KMS-11 (cell line): ENCODE data around the gene PKDCC.
"Not testable (repeated sequence)": the region's sequence is repeated elsewhere in the genome, so short reads cannot be mapped to it uniquely, and the experiment has no call there.

Experiments used
- H2AFZ ChIP-seq: fragments of 200-600 bp; sonication (generic); 2 replicates; pipeline ENCODE4 v1.6.1; 2016; ENCODE audit warnings: antibody characterized with exemption, mixed run types, low read depth
- H3K27ac ChIP-seq: fragments of 200-600 bp; sonication (generic); 2 replicates; pipeline ENCODE4 v1.6.1; 2016; ENCODE audit warnings: mild to moderate bottlenecking, mixed run types
- H3K27me3 ChIP-seq: fragments of 200-600 bp; sonication (generic); 2 replicates; pipeline ENCODE4 v1.6.1; 2017; ENCODE audit warnings: mild to moderate bottlenecking, low read depth, mixed run types, moderate library complexity; ENCODE audit not compliant: insufficient read depth
- H3K36me3 ChIP-seq: fragments of 200-600 bp; sonication (generic); 2 replicates; pipeline ENCODE4 v1.6.1; 2017; ENCODE audit warnings: mild to moderate bottlenecking, mixed run types; ENCODE audit not compliant: insufficient read depth
- H3K4me1 ChIP-seq: fragments of 200-600 bp; sonication (generic); 2 replicates; pipeline ENCODE4 v1.6.1; 2016; ENCODE audit warnings: mild to moderate bottlenecking, low read depth, mixed run types; ENCODE audit not compliant: poor library complexity, severe bottlenecking
- H3K4me2 ChIP-seq: fragments of 200-600 bp; sonication (generic); 2 replicates; pipeline ENCODE4 v1.7.0; 2016; ENCODE audit warnings: mild to moderate bottlenecking, mixed run types
- H3K4me3 ChIP-seq: fragments of 200-600 bp; sonication (generic); IDR thresholded peaks from 2 replicates; pipeline ENCODE4 v1.6.1; 2017; ENCODE audit warnings: low read depth, low read length, mixed read lengths; ENCODE audit not compliant: insufficient read depth
- H3K79me2 ChIP-seq: fragments of 200-600 bp; sonication (generic); 2 replicates; pipeline ENCODE4 v1.6.1; 2016; ENCODE audit warnings: low read depth, mixed run types; ENCODE audit not compliant: insufficient read depth
- H3K9ac ChIP-seq: fragments of 200-600 bp; sonication (generic); 2 replicates; pipeline ENCODE4 v1.6.1; 2016; ENCODE audit warnings: mild to moderate bottlenecking, mixed run types
- H4K20me1 ChIP-seq: fragments of 200-600 bp; sonication (generic); 2 replicates; pipeline ENCODE4 v1.6.1; 2016; ENCODE audit warnings: mild to moderate bottlenecking, mixed run types; ENCODE audit not compliant: insufficient read depth
- TF ChIP-seq, protein P1 (sequence below): fragments of 200-600 bp; sonication (generic); conservative IDR thresholded peaks from 2 replicates; pipeline ENCODE4 v1.6.1; 2017; ENCODE audit warnings: low read depth, mild to moderate bottlenecking, antibody characterized with exemption, low read length, moderate library complexity, mixed read lengths

PKDCC gene

DNA sequence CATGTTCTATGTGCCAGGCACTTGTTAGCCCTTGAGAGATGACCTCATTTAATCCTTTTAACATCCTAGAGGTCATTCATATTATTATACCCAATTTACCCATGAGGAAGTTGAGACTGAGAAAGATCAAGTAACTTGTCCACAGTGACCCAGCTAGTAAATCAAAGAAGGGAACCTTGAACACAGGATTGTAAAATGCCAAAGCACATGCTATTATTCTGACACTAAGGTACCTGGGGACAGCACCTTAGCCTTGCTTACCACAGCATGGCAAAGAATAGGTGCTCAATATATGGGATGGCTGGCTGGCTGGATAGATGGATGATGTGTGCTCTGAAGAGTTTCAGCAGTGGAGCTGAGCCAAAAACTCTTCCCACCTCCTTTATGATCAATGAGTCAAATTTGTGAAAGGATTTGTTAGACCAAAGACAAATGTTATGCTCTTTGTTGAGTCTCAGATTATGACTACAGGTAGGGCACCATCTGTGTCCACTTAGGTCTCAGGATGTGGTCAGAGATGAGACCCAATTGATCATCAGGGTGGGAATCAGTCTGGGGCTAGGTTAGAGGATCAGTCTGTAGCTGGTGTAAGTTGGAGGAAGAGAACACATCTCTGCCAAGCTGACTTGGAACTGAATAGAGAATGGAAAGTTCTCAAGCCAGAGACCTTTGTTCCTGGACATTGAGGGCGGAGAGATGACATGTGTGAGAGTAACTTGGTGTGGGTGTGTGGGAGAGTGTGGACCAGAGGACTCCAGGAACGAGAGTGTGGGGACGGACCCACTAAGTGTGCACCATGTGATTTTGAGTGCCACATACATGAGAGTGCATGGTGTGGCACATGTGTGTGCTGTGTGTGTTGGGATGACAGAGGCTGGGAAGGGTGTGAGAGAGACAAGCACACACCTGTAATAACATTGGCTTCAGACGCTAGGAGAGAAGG is 16.3 kb upstream of the PKDCC start:
- no peaks in the 10 kb centered on the region for H4K20me1 ChIP-seq
- H3K27ac ChIP-seq = no peak overlapping the region
- TF ChIP-seq, protein P1, sequence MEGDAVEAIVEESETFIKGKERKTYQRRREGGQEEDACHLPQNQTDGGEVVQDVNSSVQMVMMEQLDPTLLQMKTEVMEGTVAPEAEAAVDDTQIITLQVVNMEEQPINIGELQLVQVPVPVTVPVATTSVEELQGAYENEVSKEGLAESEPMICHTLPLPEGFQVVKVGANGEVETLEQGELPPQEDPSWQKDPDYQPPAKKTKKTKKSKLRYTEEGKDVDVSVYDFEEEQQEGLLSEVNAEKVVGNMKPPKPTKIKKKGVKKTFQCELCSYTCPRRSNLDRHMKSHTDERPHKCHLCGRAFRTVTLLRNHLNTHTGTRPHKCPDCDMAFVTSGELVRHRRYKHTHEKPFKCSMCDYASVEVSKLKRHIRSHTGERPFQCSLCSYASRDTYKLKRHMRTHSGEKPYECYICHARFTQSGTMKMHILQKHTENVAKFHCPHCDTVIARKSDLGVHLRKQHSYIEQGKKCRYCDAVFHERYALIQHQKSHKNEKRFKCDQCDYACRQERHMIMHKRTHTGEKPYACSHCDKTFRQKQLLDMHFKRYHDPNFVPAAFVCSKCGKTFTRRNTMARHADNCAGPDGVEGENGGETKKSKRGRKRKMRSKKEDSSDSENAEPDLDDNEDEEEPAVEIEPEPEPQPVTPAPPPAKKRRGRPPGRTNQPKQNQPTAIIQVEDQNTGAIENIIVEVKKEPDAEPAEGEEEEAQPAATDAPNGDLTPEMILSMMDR = no peak
- H3K9ac ChIP-seq = no peak overlapping the region
- H2AFZ ChIP-seq = no peak overlapping the region
- no peaks in the 10 kb centered on the region for H3K4me1 ChIP-seq
- H3K36me3 ChIP-seq = no peaks in the 10 kb centered on the region
- H3K79me2 ChIP-seq = no peaks in the 10 kb centered on the region
- no peaks in the 10 kb centered on the region for H3K27me3 ChIP-seq
- no peak overlapping the region for H3K4me3 ChIP-seq
- no peak overlapping the region for H3K4me2 ChIP-seq

DNA sequence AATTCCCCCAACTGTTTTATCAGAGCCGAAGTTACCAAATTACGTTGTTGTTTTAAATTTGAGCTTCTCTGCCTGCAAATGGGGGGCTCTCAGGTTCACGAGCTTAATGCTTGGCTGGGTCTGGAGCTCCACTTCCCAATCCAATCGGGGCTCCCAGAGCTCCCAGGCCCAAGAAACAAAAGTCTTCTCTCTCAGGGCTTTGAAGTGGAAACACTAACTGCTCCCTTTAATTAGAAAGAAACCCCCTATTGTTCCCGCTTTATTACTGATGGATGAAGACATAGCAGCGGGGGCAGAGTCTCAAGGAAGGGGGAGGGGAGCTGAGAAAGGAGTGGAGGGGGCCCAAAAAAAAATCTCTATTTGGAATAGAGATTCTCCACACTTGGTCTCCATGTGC is 15.6 kb upstream of the PKDCC start:
- Histone ChIP-seq H3K27me3 (no peaks in the 10 kb centered on the region), H3K79me2 (no peaks in the 10 kb centered on the region), H2AFZ (no peak overlapping the region), H3K9ac (no peak overlapping the region), H3K27ac (no peak overlapping the region), H3K4me1 (no peaks in the 10 kb centered on the region), H4K20me1 (no peaks in the 10 kb centered on the region), H3K4me2 (no peak overlapping the region), H3K36me3 (no peaks in the 10 kb centered on the region), H3K4me3 (no peak overlapping the region)
- TF ChIP-seq, protein P1 = no peak

GRCh38 chr2:42032745-42033144 is 15.1 kb upstream of the PKDCC start:
- Histone ChIP-seq H3K4me1 (no peaks in the 10 kb centered on the region), H3K9ac (no peak overlapping the region), H3K36me3 (no peaks in the 10 kb centered on the region), H4K20me1 (no peaks in the 10 kb centered on the region), H3K27me3 (no peaks in the 10 kb centered on the region), H3K4me2 (no peak overlapping the region), H3K27ac (no peak overlapping the region), H3K79me2 (no peaks in the 10 kb centered on the region), H2AFZ (no peak overlapping the region), H3K4me3 (no peak overlapping the region)
- TF ChIP-seq, protein P1 = no peak

GRCh38 chr2:42034096-42034495 is 13.7 kb upstream of the PKDCC start:
- not testable (repeated sequence) for H3K27me3 ChIP-seq, H3K27ac ChIP-seq, H3K9ac ChIP-seq, H4K20me1 ChIP-seq, H3K4me3 ChIP-seq, H3K79me2 ChIP-seq, H3K4me2 ChIP-seq, H2AFZ ChIP-seq, H3K36me3 ChIP-seq, H3K4me1 ChIP-seq

DNA sequence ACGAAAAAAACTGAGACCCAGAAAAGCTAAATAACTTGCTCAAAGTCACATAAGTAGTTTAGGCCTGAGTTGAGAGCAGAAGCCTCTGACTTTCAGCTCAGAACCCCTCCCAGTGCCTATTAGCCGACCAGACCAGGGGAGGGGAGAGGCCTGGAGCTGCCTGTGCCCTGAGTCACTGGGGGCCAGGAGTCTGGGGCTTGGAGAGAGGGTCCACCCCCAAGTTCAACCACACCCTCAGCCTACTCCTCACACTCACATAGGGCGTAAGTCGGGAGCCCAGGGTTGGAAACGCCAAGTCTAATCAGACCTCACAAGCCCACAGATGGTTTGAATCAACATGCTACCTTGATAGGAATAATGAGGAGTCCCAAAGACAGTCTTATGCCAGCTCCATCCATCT is 12.6 kb upstream of the PKDCC start:
- Histone ChIP-seq H3K79me2 (no peaks in the 10 kb centered on the region), H3K4me3 (no peak overlapping the region), H3K4me2 (no peak overlapping the region), H2AFZ (no peak overlapping the region), H3K27ac (no peak overlapping the region), H3K36me3 (no peaks in the 10 kb centered on the region), H3K9ac (no peak overlapping the region), H3K27me3 (no peaks in the 10 kb centered on the region), H4K20me1 (no peaks in the 10 kb centered on the region), H3K4me1 (no peaks in the 10 kb centered on the region)
- TF ChIP-seq, protein P1 = no peak
